ENCODE measurements around the gene PTBP2. TPM values are rescaled to one million over a fixed set of nuclear protein-coding genes. Genes with fewer than 3 reads are reported as not detected.
A peak's percentile ranks its signal among the peaks of the same experiment; 100 is the strongest.

The PTBP2 gene
- total and polyA plus RNA-seq, 8 donors, result 4.5 to 376 (median 26.0) TPM

GRCh38 chr1:96764469-96764868, 42.9 kb downstream of the PTBP2 start:
- Histone ChIP-seq H3K27me3 (no peaks in the 10 kb centered on the region), H3K4me3 (no peak overlapping the region), H3K4me1 (peaks cover 0 to 16% (median 7%) of the 10 kb centered on the region in 4 donors), H3K27ac (no peak overlapping the region), H3K9me3 (no peaks in the 10 kb centered on the region), H3K36me3 (peaks cover 0 to 7% (median 5%) of the 10 kb centered on the region in 4 donors)
- TF ChIP-seq POLR2A (IDR thresholded peaks at IDR 0.05) (no peak), CTCF (IDR thresholded peaks at IDR 0.05) (no peak), EP300 (IDR thresholded peaks at IDR 0.05) (no peak), POLR2AphosphoS5 (IDR thresholded peaks at IDR 0.05) (no peak)
- intact Hi-C loops (cut with DNase I; ENCODE audit: low total_unique reads), result no loop called here
- no peak for DNase-seq

- TF ChIP-seq POLR2A (IDR thresholded peaks at IDR 0.05) (no peak), POLR2AphosphoS5 (IDR thresholded peaks at IDR 0.05) (no peak), EP300 (IDR thresholded peaks at IDR 0.05) (no peak), CTCF (IDR thresholded peaks at IDR 0.05) (no peak)
- H3K27me3 ChIP-seq, result no peaks in the 10 kb centered on the region
- WGBS, 5 donors, result 79 to 96% (median 91%) methylated on average over 2 of the region's 2 CpGs
- intact Hi-C loops (cut with DNase I; ENCODE audit: low total_unique reads), result no loop called here
- H3K9me3 ChIP-seq, result no peaks in the 10 kb centered on the region
- H3K27ac ChIP-seq, result no peak overlapping the region
- no peak overlapping the region for H3K4me3 ChIP-seq
- H3K4me1 ChIP-seq, result peaks cover 0 to 26% (median 12%) of the 10 kb centered on the region in 4 donors
- DNase-seq, result no peak
- peaks cover 0 to 37% (median 28%) of the 10 kb centered on the region in 4 donors for H3K36me3 ChIP-seq
These were observed 50.3 kb downstream of the PTBP2 start for GRCh38 chr1:96771847-96772246.

DNA sequence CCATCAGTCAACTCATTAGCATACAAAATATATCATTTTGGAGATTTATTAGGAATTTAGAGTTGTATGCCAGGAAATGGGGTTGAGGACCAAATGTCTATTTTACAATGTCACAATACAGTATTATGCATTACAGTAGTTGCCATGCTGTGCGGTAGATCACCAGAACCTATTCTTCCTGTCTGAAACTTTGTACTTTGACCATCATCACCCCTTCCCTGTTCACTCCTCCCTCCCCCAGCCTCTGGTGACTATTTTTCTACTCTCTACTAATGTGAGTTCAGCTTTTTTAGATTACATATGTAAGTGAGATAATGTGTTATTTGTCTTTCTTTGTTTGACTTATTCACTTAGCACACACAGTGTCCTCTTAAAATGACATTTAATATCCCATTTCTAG, 50.8 kb downstream of the PTBP2 start:
- no peaks in the 10 kb centered on the region for H3K27me3 ChIP-seq
- H3K9me3 ChIP-seq, result no peaks in the 10 kb centered on the region
- intact Hi-C loops (cut with DNase I; ENCODE audit: low total_unique reads), result no loop called here
- no peak overlapping the region for H3K27ac ChIP-seq
- peaks cover 0 to 37% (median 30%) of the 10 kb centered on the region in 4 donors for H3K36me3 ChIP-seq
- H3K4me1 ChIP-seq, result peaks cover 0 to 23% (median 12%) of the 10 kb centered on the region in 4 donors
- WGBS, 5 donors, result 53 to 96% (median 59%) methylated on average over 1 of the region's 1 CpG
- H3K4me3 ChIP-seq, result no peak overlapping the region
- no peak for TF ChIP-seq POLR2AphosphoS5 (IDR thresholded peaks at IDR 0.05)
- no peak for TF ChIP-seq POLR2A (IDR thresholded peaks at IDR 0.05)
- TF ChIP-seq CTCF (IDR thresholded peaks at IDR 0.05), result no peak
- peak in 1 of 2 donors; percentile 18 for DNase-seq

DNA sequence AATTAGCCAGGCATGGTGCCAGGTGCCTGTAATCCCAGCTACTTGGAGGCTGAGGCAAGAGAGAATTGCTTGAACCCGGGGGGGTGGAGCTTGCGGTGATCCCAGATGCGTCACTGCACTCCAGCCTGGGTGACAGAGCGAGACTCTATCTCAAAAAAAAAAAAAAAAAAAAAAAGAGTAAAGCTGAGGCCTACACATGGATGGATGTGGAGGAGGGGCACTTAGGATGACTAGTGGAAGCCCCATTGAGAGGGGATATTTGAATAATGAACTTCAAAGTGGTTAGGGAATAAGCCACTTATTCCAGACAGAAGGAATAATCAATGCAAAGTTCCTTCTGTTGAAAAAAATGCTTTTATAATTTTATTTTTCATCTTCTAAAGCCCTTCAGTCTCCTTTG, 51.4 kb downstream of the PTBP2 start:
- H3K9me3 ChIP-seq, result no peaks in the 10 kb centered on the region
- peaks cover 0 to 38% (median 31%) of the 10 kb centered on the region in 4 donors for H3K36me3 ChIP-seq
- intact Hi-C loops (cut with DNase I; ENCODE audit: low total_unique reads), result no loop called here
- H3K27ac ChIP-seq, result no peak overlapping the region
- H3K27me3 ChIP-seq, result no peaks in the 10 kb centered on the region
- DNase-seq, result no peak
- 96 to 98% (median 97%) methylated on average over 4 of the region's 4 CpGs for whole genome bisulfite sequencing, 5 donors
- H3K4me1 ChIP-seq, result peaks cover 0 to 23% (median 12%) of the 10 kb centered on the region in 4 donors
- no peak for TF ChIP-seq EP300 (IDR thresholded peaks at IDR 0.05)
- TF ChIP-seq POLR2AphosphoS5 (IDR thresholded peaks at IDR 0.05), result no peak
- no peak for TF ChIP-seq POLR2A (IDR thresholded peaks at IDR 0.05)
- no peak for TF ChIP-seq CTCF (IDR thresholded peaks at IDR 0.05)
- no peak overlapping the region for H3K4me3 ChIP-seq

All from stomach (tissue), 9 donors.